ENCODE results near the gene CAPRIN2.

- no peak for TF ChIP-seq CTCF (conservative IDR thresholded peaks at IDR 0.05 in 1 of 2, IDR thresholded peaks at IDR 0.05 in 1 of 2; ENCODE audit: low read depth in 1 of 2, low read length in 2 of 2)
- no peak for TF ChIP-seq EZH2 (IDR thresholded peaks at IDR 0.05; ENCODE audit: low read length, missing control alignments)
Observed at GRCh38 chr12:30754383-30754749, 385 bp downstream of the CAPRIN2 start.
